ENCODE results near the gene PAX7. TPM values are rescaled to one million over a fixed set of nuclear protein-coding genes. Genes with fewer than 3 reads are reported as not detected.
A peak's percentile ranks its signal among the peaks of the same experiment; 100 is the strongest.

The PAX7 gene
- total and polyA plus RNA-seq, 2 of the 4 experiments (the other 2 are of a cell fraction) = not detected

DNA sequence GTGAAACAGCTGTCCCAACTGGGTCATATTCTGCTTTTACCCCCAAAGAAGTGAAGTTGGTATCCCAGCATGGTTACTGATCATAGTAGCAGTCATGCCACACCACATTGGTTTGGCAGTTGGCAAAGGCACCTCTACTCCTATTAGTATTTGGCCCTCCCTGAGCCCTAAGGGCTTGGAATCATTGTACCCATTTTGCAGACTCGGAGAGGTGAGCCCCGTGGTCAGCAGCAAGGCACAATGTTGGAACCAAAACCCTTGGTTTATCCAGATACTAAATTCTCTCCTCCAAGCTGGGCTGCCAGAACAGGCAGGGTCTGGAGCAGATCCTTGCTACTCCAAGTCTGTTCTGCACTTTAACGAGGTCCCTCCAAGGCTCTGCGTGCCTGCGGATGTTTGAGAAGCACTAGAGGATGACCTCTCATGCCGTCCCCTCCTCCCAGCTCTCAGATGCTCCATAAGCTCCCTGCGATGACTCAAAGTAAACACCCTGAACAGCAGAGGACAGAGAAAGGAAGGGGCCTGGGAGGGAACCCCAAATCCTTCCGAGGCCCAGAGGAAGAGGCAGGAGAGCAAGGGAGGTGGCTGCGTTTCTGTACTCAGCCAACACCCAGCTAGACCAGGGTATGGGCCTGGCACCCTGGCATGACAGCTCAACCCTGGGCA lies 89.3 kb downstream of the PAX7 start:
- Histone ChIP-seq H2BK15ac (ENCODE audit: low read depth, low read length) (no peak overlapping the region), H2BK120ac (ENCODE audit: low read depth, low read length) (no peak overlapping the region), H3K14ac (replicated peaks; ENCODE audit: low read depth, low read length) (no peak overlapping the region), H3K9ac (ENCODE audit: low read depth, low read length) (no peak overlapping the region), H2BK20ac (ENCODE audit: low read depth, low read length) (no peak overlapping the region), H3K18ac (ENCODE audit: low read depth, low read length) (no peak overlapping the region), H3K27ac (ENCODE audit: insufficient read depth, low read length) (no peak overlapping the region), H4K8ac (ENCODE audit: low read depth in 2 of 2, low read length in 2 of 2) (no peak overlapping the region), H3K4me1 (ENCODE audit: control insufficient read depth, insufficient read depth, low read length) (no peaks in the 10 kb centered on the region), H3K79me1 (ENCODE audit: low read depth in 1 of 2, low read length in 2 of 2) (no peaks in the 10 kb centered on the region), H4K5ac (ENCODE audit: low read depth, low read length) (no peak overlapping the region), H3K23ac (ENCODE audit: low read depth, low read length) (no peak overlapping the region), H3K4me3 (ENCODE audit: insufficient read depth, low read depth, low read length) (no peak overlapping the region), H3K9me3 (ENCODE audit: control insufficient read depth, insufficient read depth, low read length) (no peaks in the 10 kb centered on the region), H2AFZ (replicated peaks; ENCODE audit: low read length, poor library complexity) (no peak overlapping the region), H3K9me1 (ENCODE audit: insufficient read depth, low read length) (no peaks in the 10 kb centered on the region), H3K4me2 (ENCODE audit: low read depth, low read length) (no peak overlapping the region), H3K27me3 (ENCODE audit: control insufficient read depth, insufficient read depth, low read length) (peaks cover 38% of the 10 kb centered on the region), H2AK5ac (ENCODE audit: low read depth, low read length) (no peak overlapping the region), H2BK5ac (ENCODE audit: low read depth, low read length, poor library complexity, severe bottlenecking) (no peak overlapping the region), H2AK9ac (replicated peaks; ENCODE audit: low read depth, low read length, poor library complexity) (no peak overlapping the region), H3K4ac (ENCODE audit: low read depth, low read length) (no peak overlapping the region), H4K91ac (ENCODE audit: insufficient read depth, low read depth, low read length) (no peak overlapping the region), H4K20me1 (ENCODE audit: insufficient read depth, low read length) (no peaks in the 10 kb centered on the region), H3K56ac (ENCODE audit: extremely low read depth, insufficient read depth, low read length) (no peak overlapping the region), H3K36me3 (ENCODE audit: control insufficient read depth, insufficient read depth, low read length) (no peaks in the 10 kb centered on the region)
- dilution Hi-C loops (cut with HindIII; ENCODE audit: low sequenced_read_pairs, unreplicated experiment) (no loop called here), in situ Hi-C loops (cut with MboI; ENCODE audit: low sequenced_read_pairs) (no loop called here), intact Hi-C loops (cut with micrococcal nuclease) (no loop called here)
- CTCF ChIA-PET = no interaction called here
- no CpG with 5 or more reads among the region's 9 CpGs for WGBS, 2 experiments (ENCODE audit: extremely low coverage in 2 of 2, insufficient read length in 1 of 2)
- no TSS peak for BruUV-seq (replicated peaks)
- TF ChIP-seq ELK1 (IDR thresholded peaks at IDR 0.05; ENCODE audit: borderline replicate concordance, low read depth, low read length) (no peak), BHLHE40 (IDR thresholded peaks at IDR 0.05; ENCODE audit: low read depth, low read length) (no peak), POLR2A (IDR thresholded peaks at IDR 0.05; ENCODE audit: low read depth, low read length) (no peak), MAZ (IDR thresholded peaks at IDR 0.05; ENCODE audit: borderline replicate concordance, low read depth, low read length) (no peak)
- no peak for DNase-seq
- peak; percentile 32; the same call in 1 of the 2 replicates for ATAC-seq (ENCODE audit: low read depth)
- POLR2A ChIA-PET (ENCODE audit: unreplicated experiment) = no interaction called here

Measured in IMR-90 (cell line).